K562 (cell line): ENCODE results near the gene ADGRL3. TPM values are rescaled to one million over a fixed set of nuclear protein-coding genes. Genes with fewer than 3 reads are reported as not detected.

Experiments used
- ATAC-seq: fragments of 200-7000 bp; cut with Tn5 transposase; 3 replicates; pipeline ENCODE4 v1.9.1; 2020; ENCODE audit warnings: moderate library complexity
- BruUV-seq: library from RNA; stranded (reverse); fragments of 400-500 nt; replicated peaks from 2 replicates; lab custom pipeline; 2021; lab: Mats Ljungman, UMichigan
- CTCF ChIA-PET: fragments of 300-600 bp; formaldehyde crosslinking; extraction: SDS; loops from one replicate; lab custom pipeline; 2021; ENCODE audit warnings: low intra/inter-chr PET ratio; lab: Yijun Ruan, JAX
- POLR2A ChIA-PET: fragments of 300-600, 350-650 bp; sonication (Branson Sonifier 250); formaldehyde crosslinking; extraction: SDS; loops from one replicate; lab custom pipeline; 2021; ENCODE audit warnings: antibody characterized with exemption, inconsistent platforms; lab: Yijun Ruan, JAX
- DNase-seq, 4 experiments: peaks; one replicate each; pipeline versions ENCODE4 v3.0.0 to v3.0.0-alpha.2; 2011 to 2018; ENCODE audit warnings: low spot score in 3 of 4, mixed read lengths in 3 of 4; ENCODE audit errors: extremely low read depth in 1 of 4
- FAIRE-seq: peaks from 2 replicates; lab custom pipeline; 2011; peaks lifted over from hg19 to GRCh38; lab: Jason Lieb, UNC
- H2AFZ ChIP-seq: 2 replicates; pipeline ENCODE4 v1.6.0; 2011; ENCODE audit warnings: low read depth, low read length, control low read depth, inconsistent platforms
- H3K27ac ChIP-seq: fragments of 200-600 bp; 3 replicates; pipeline ENCODE4 v1.8.0; 2011; ENCODE audit warnings: low read depth, mild to moderate bottlenecking, control low read depth, inconsistent platforms, low read length, moderate library complexity, mixed read lengths; ENCODE audit errors: extremely low read depth
- H3K27me3 ChIP-seq, 2 experiments: fragments of 300-600 bp in 1 of 2; 2 replicates in 1 of 2; 3 replicates in 1 of 2; pipeline versions ENCODE4 v1.6.0 to v1.8.0; 2011; ENCODE audit warnings: inconsistent platforms in 2 of 2, low read length in 2 of 2, mild to moderate bottlenecking in 1 of 2, mixed read lengths in 1 of 2, moderate library complexity in 1 of 2; ENCODE audit not compliant: control insufficient read depth in 2 of 2, insufficient read depth in 2 of 2
- H3K36me3 ChIP-seq: fragments of 300-600 bp; 3 replicates; pipeline ENCODE4 v1.8.0; 2011; ENCODE audit warnings: mild to moderate bottlenecking, low read length, inconsistent platforms; ENCODE audit not compliant: control insufficient read depth, insufficient read depth
- H3K4me1 ChIP-seq, 2 experiments: fragments of 200-600 bp in 1 of 2; replicated peaks in 1 of 2; 2 replicates in 1 of 2; 3 replicates in 1 of 2; pipeline versions ENCODE4 v1.5.1 to v1.8.0; 2011; ENCODE audit warnings: inconsistent platforms in 2 of 2, low read length in 2 of 2, mild to moderate bottlenecking in 1 of 2, mixed read lengths in 1 of 2, moderate library complexity in 1 of 2; ENCODE audit not compliant: control insufficient read depth in 2 of 2, insufficient read depth in 2 of 2
- H3K4me2 ChIP-seq: 2 replicates; pipeline ENCODE4 v1.6.1; 2011; ENCODE audit warnings: low read length, control low read depth, inconsistent platforms, mixed read lengths; ENCODE audit not compliant: insufficient read depth
- H3K4me3 ChIP-seq: fragments of 200-600 bp; sonication (generic), shearing (Covaris generic); 2 replicates; pipeline ENCODE4 v1.5.1; 2016; ENCODE audit warnings: control low read depth, inconsistent platforms
- H3K79me2 ChIP-seq: fragments of 200-600 bp; 3 replicates; pipeline ENCODE4 v1.8.0; 2011; ENCODE audit warnings: low read length, inconsistent platforms; ENCODE audit not compliant: control insufficient read depth, insufficient read depth
- H3K9ac ChIP-seq, 2 experiments: 2 replicates each; pipeline versions ENCODE4 v1.6.0 to v1.6.1; 2011; ENCODE audit warnings: low read depth in 2 of 2, low read length in 2 of 2, control low read depth in 1 of 2, inconsistent platforms in 1 of 2, mild to moderate bottlenecking in 1 of 2, mixed read lengths in 1 of 2; ENCODE audit not compliant: insufficient read depth in 1 of 2
- H3K9me1 ChIP-seq: one replicate; pipeline ENCODE4 v1.6.0; 2011; ENCODE audit warnings: inconsistent platforms, mild to moderate bottlenecking, low read length, moderate library complexity; ENCODE audit not compliant: control insufficient read depth, insufficient read depth
- H3K9me3 ChIP-seq: replicated peaks from 2 replicates; pipeline ENCODE4 v1.5.1; 2011; ENCODE audit warnings: low read depth, low read length, inconsistent platforms; ENCODE audit not compliant: control insufficient read depth, insufficient read depth
- H4K20me1 ChIP-seq: replicated peaks from 2 replicates; pipeline ENCODE4 v1.6.1; 2011; ENCODE audit warnings: low read length, inconsistent platforms, mixed read lengths; ENCODE audit not compliant: control insufficient read depth, insufficient read depth
- CBFA2T3 ChIP-seq: fragments of 450-650 bp; IDR thresholded peaks from 2 replicates; pipeline ENCODE4 v1.6.1; 2017
- HSF4 ChIP-seq: fragments of 250-450 bp; sonication (Bioruptor Pico); IDR thresholded peaks from 2 replicates; pipeline ENCODE4 v2.1.2; 2022; ENCODE audit warnings: mild to moderate bottlenecking, moderate library complexity, borderline replicate concordance
- POLR2AphosphoS5 ChIP-seq: IDR thresholded peaks from 2 replicates; pipeline ENCODE4 v1.6.1; 2011; ENCODE audit warnings: mild to moderate bottlenecking, low read depth, low read length, moderate library complexity; ENCODE audit not compliant: control insufficient read depth, insufficient read depth
- POLR2B ChIP-seq: fragments of 450-650 bp; IDR thresholded peaks from 2 replicates; pipeline ENCODE4 v1.6.1; 2018; ENCODE audit warnings: low read depth; ENCODE audit not compliant: partially characterized antibody
- POU5F1 ChIP-seq: fragments of 150-350 bp; IDR thresholded peaks from 2 replicates; pipeline ENCODE4 v1.6.1; 2014; ENCODE audit warnings: borderline replicate concordance, low read length, low read depth, mild to moderate bottlenecking; ENCODE audit not compliant: partially characterized antibody
- RBM39 ChIP-seq: fragments of 200-400 bp; formaldehyde crosslinking; optimal IDR thresholded peaks from 2 replicates; pipeline ENCODE3; 2018; ENCODE audit warnings: low read depth, low read length
- SNRNP70 ChIP-seq: fragments of 200-400 bp; formaldehyde crosslinking; optimal IDR thresholded peaks from 2 replicates; pipeline ENCODE3; 2017; ENCODE audit warnings: low read depth, low read length
- SRSF1 ChIP-seq: fragments of 200-400 bp; formaldehyde crosslinking; IDR thresholded peaks from 2 replicates; pipeline ENCODE4 v1.6.1; 2017; ENCODE audit warnings: mild to moderate bottlenecking, low read depth, low read length, moderate library complexity
- TCF3 ChIP-seq: sonication (generic); formaldehyde crosslinking; IDR thresholded peaks from 2 replicates; pipeline ENCODE4 v1.4.0; 2020; ENCODE audit warnings: mild to moderate bottlenecking, missing genetic modification reagents
- U2AF1 ChIP-seq: fragments of 200-400 bp; formaldehyde crosslinking; optimal IDR thresholded peaks from 2 replicates; pipeline ENCODE3; 2017; ENCODE audit warnings: mild to moderate bottlenecking, low read depth, low read length, moderate library complexity
- YBX1 ChIP-seq: fragments of 450-650 bp; IDR thresholded peaks from 2 replicates; pipeline ENCODE4 v1.7.1; 2016; ENCODE audit warnings: mild to moderate bottlenecking
- ZNF24 ChIP-seq: fragments of 450-650 bp; IDR thresholded peaks from 2 replicates; pipeline ENCODE4 v1.6.1; 2016
- WGBS: fragments of 100-300 bp; shearing (Covaris generic); methylation state at CpG from one replicate; pipeline ENCODE4 v1.1.6; 2016; ENCODE audit warnings: low coverage, mixed read lengths; ENCODE audit not compliant: insufficient coverage; ENCODE audit errors: missing lambda C conversion rate; 5-methylcytosine and 5-hydroxymethylcytosine counted together
- in situ Hi-C: fragments of 300-500 bp; cut with MboI; formaldehyde crosslinking; loops from 4 replicates; pipeline ENCODE4 v1.15.0; 2018; ENCODE audit warnings: inconsistent platforms, mixed read lengths
- intact Hi-C: fragments of 100-400 bp; cut with micrococcal nuclease; formaldehyde crosslinking; loops from 2 replicates; pipeline ENCODE4 v1.14.2; 2022
- polyA plus RNA-seq, 8 experiments: library from polyadenylated mRNA; depleted of rRNA in 4 of 8; stranded (reverse) in 5 of 8; unstranded in 3 of 8; fragments of >200 nt; fragmentation: Nextera tagmentation in 2 of 8; fragmentation: Illumina TruSeq in 1 of 8; extraction: Ambion mirVana in 2 of 8; extraction: Trizol in 1 of 8; gene quantifications; 2 replicates each; pipeline versions ENCODE4 v1.2.1 to v1.2.3, GENCODE V29; 2011 to 2014; ENCODE audit warnings: inconsistent platforms in 1 of 8, missing spikeins in 1 of 8
- total RNA-seq, 7 experiments: library from RNA; depleted of rRNA in 6 of 7; stranded (reverse); fragments of >200 nt in 6 of 7; fragmentation: Illumina TruSeq in 2 of 7; extraction: Trizol in 2 of 7; gene quantifications; 2 replicates each; pipeline versions ENCODE4 v1.2.1 to v1.2.3, GENCODE V29; 2011 to 2021; ENCODE audit warnings: low replicate concordance in 1 of 7

ADGRL3 gene
- total and polyA plus RNA-seq, 9 of the 15 experiments (the other 6 are each of a cell fraction or from before 2014, with no cell fraction given): 0.03 to 0.14 (median 0.04) TPM; not detected in 2

- no peaks in the 10 kb centered on the region for H3K9me1 ChIP-seq
- DNase-seq: no peak
- H3K4me2 ChIP-seq: no peak overlapping the region
- H4K20me1 ChIP-seq: no peaks in the 10 kb centered on the region
- no peak for FAIRE-seq
- no peak overlapping the region for H3K9ac ChIP-seq
- H3K4me3 ChIP-seq: no peak overlapping the region
- H3K4me1 ChIP-seq: no peaks in the 10 kb centered on the region
- ATAC-seq: no peak
- 1% methylated on average over 6 of the region's 6 CpGs for WGBS
- no peak overlapping the region for H2AFZ ChIP-seq
- H3K27me3 ChIP-seq: no peaks in the 10 kb centered on the region
- CTCF ChIA-PET: no interaction called here
- intact Hi-C loops (no loop called here), in situ Hi-C loops (no loop called here)
- POLR2A ChIA-PET: no interaction called here
- no peak overlapping the region for H3K27ac ChIP-seq
- H3K9me3 ChIP-seq: no peaks in the 10 kb centered on the region
- no TSS peak for BruUV-seq
- H3K36me3 ChIP-seq: no peaks in the 10 kb centered on the region
- no peaks in the 10 kb centered on the region for H3K79me2 ChIP-seq
- TF ChIP-seq CBFA2T3: no peak
- TF ChIP-seq POU5F1: no peak
- TF ChIP-seq ZNF24: no peak
- no peak for TF ChIP-seq SNRNP70
- TF ChIP-seq POLR2B: no peak
- TF ChIP-seq YBX1: no peak
- no peak for TF ChIP-seq TCF3 (CRISPR knock-in tag)
- TF ChIP-seq POLR2AphosphoS5: no peak
- TF ChIP-seq SRSF1: no peak
- TF ChIP-seq U2AF1: no peak
- no peak for TF ChIP-seq HSF4 (CRISPR knock-in tag)
- TF ChIP-seq RBM39: no peak
Observed at GRCh38 chr4:61853041-61853440, 652.9 kb downstream of the ADGRL3 start.
